GM20000 (cell line): ENCODE results near the gene CTBP1.

Experiments
- DNase-seq: peaks from one replicate; pipeline ENCODE4 v3.0.0; 2012; ENCODE audit warnings: low spot score
- CTCF ChIP-seq: IDR thresholded peaks from 2 replicates; pipeline ENCODE4 v1.5.1; 2012; ENCODE audit warnings: mild to moderate bottlenecking, control low read depth; ENCODE audit errors: extremely low read depth, missing control alignments

Gene CTBP1

GRCh38 chr4:1210971-1211370, 38.0 kb downstream of the CTBP1 start:
- no peak for DNase-seq
- TF ChIP-seq CTCF: no peak

- TF ChIP-seq CTCF: no peak
- DNase-seq: no peak
Measured at GRCh38 chr4:1210241-1210841, 38.6 kb downstream of the CTBP1 start.

- DNase-seq: no peak
- no peak for TF ChIP-seq CTCF
Measured at GRCh38 chr4:1209821-1210220, 39.1 kb downstream of the CTBP1 start.

DNA sequence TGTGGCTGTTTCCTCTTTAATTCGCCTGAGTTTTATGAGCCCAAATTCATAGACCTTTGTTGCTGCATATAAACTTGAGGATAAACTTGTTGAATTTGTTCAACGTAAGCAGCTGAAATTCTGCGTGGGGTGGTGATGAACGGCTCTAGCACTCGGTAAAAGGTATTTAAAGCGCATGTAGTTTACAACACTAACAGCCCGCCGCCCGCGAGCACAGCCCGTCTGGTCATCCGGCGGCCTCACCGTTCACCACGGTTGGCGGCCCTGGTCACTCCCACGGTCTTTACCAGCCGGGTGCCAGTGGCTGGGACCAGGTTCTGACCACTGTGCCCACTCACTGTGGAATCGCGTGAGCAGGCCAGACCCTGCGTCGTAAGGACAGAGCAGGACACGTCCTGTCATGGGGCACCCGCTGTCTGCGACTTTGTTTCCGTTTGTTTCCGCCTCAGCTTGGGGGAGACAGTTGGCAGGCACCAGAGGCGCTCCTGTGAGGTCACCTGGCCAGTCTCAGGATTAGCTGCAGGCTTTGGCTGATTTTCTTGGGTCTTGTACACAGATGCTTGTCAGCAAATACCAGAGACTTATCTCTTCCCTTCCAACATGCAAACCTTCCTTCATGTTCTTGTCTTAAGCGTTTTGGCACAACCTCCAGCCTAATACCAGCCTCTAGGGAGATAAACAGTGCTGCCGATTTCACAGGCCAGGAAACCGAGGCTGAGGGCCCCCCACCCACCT, 39.8 kb downstream of the CTBP1 start:
- DNase-seq: no peak
- TF ChIP-seq CTCF: no peak

DNA sequence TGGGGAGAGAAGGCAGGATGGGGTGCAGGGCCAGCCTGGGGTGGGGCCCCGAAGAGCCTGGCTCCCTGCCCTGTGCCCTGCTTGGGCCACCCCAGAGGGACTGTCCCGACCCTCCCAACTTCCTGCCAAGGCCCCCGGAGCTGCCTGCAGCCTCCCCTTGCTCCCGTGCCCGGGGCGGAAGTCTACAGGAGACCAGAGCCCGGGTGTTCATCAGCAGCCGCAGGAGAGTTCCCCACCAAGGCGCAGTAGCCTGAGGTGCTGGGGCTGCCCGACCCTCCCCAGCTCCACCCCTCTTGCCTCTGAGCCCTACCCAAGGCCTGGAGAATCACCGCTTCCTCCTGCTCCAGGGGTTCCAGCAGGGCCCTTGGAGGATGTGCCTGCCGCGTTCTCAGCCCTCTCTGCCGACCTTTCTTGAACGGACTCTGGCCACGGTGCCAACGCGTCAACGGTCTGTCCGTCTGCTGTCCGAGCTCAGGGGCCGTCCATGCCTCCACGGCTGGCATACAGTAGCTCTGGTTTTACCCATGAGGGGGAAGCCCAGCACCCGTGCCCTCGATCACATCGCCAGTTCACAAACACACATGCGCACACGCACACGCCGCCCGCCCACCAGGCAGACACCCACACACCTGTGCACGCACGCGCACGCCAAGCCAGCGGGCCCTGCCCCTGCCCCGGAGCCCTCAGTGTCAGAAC, 40.5 kb downstream of the CTBP1 start:
- no peak for DNase-seq
- TF ChIP-seq CTCF: no peak

DNA sequence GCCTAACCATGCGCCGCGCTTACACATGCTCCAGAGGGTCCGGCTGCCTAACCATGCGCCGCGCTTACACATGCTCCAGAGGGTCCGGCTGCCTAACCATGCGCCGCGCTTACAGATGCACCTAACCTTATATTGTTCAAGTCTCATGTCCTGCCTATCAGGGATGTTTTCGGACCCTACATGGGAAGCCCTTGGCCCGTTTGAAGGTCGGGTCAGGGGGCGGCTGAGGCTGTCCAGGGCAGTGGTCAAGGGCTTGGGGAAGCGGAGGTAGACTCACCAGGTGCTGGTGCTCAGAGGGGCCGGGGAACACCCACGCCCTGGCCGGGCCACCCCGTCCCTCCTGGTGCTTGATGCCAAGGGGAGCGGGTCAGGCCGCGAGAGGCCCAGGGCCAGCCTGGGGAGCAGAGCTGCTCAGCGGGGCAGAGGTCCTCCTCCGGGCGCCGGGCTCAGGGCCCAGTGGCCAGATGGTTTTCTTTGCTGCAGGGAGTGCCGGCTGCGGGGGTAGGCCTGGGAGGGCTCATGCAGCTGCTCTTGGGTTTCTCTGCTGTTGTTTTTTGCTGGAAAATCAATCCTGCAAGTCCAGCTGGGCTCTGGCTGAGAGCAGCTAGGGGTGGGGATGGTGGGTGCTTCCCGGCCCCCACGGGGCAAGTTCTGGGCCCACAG, 41.2 kb downstream of the CTBP1 start:
- DNase-seq: no peak
- TF ChIP-seq CTCF: no peak

- no peak for TF ChIP-seq CTCF
- DNase-seq: no peak
Measured at GRCh38 chr4:1207157-1207470, 41.8 kb downstream of the CTBP1 start.
